GM12878 (cell line): ENCODE measurements around the gene ATP6AP2. TPM values are rescaled to one million over a fixed set of nuclear protein-coding genes. Genes with fewer than 3 reads are reported as not detected.

Source experiments
- ATAC-seq: fragments of 200-7000 bp; cut with Tn5 transposase; 3 replicates; pipeline ENCODE4 v1.9.1; 2020; ENCODE audit warnings: mild to moderate bottlenecking, moderate library complexity
- BruUV-seq: library from RNA; stranded (reverse); fragments of 400-500 nt; replicated peaks from 2 replicates; lab custom pipeline; 2021; lab: Mats Ljungman, UMichigan
- CTCF ChIA-PET: fragments of 300-600 bp; sonication (Branson Sonifier 250); formaldehyde crosslinking; extraction: SDS; loops from one replicate; lab custom pipeline; 2021; ENCODE audit warnings: inconsistent platforms; lab: Yijun Ruan, JAX
- POLR2A ChIA-PET: fragments of 350-600 bp; formaldehyde crosslinking; extraction: SDS; loops from one replicate; lab custom pipeline; 2021; ENCODE audit warnings: inconsistent platforms; lab: Charles Lee
- RAD21 ChIA-PET: fragments of 300-600 bp; sonication (Branson Sonifier 250); formaldehyde crosslinking; loops from one replicate; lab custom pipeline; 2023; ENCODE audit warnings: antibody characterized with exemption; ENCODE audit not compliant: unreplicated experiment; lab: Charles Lee
- SMC1A ChIA-PET: fragments of 300-600 bp; sonication (Branson Sonifier 250); formaldehyde crosslinking; loops from one replicate; lab custom pipeline; 2023; ENCODE audit not compliant: unreplicated experiment, uncharacterized antibody; lab: Charles Lee
- DNase-seq: peaks from one replicate; pipeline ENCODE4 v3.0.0-alpha.2; 2011; ENCODE audit warnings: low read depth, low spot score
- FAIRE-seq: peaks from 3 replicates; lab custom pipeline; 2011; peaks lifted over from hg19 to GRCh38; lab: Jason Lieb, UNC
- H2AFZ ChIP-seq: 2 replicates; pipeline ENCODE4 v1.6.0; 2011; ENCODE audit warnings: low read depth, low read length, control low read depth; ENCODE audit not compliant: control insufficient read depth
- H3K27ac ChIP-seq: 2 replicates; pipeline ENCODE4 v1.5.1; 2011; ENCODE audit warnings: control low read depth; ENCODE audit not compliant: control insufficient read depth, insufficient read depth
- H3K27me3 ChIP-seq, 2 experiments: replicated peaks in 1 of 2; 2 replicates each; pipeline versions ENCODE4 v1.6.0 to v1.6.1; 2011; ENCODE audit warnings: low read length in 1 of 2; ENCODE audit not compliant: control insufficient read depth in 2 of 2, insufficient read depth in 2 of 2
- H3K36me3 ChIP-seq, 2 experiments: 2 replicates each; pipeline ENCODE4 v1.5.1; 2011; ENCODE audit warnings: low read length in 1 of 2; ENCODE audit not compliant: control insufficient read depth in 2 of 2, insufficient read depth in 2 of 2
- H3K4me1 ChIP-seq: 2 replicates; pipeline ENCODE4 v1.6.1; 2011; ENCODE audit warnings: mild to moderate bottlenecking, low read length, moderate library complexity, mixed read lengths; ENCODE audit not compliant: control insufficient read depth, insufficient read depth
- H3K4me2 ChIP-seq: 2 replicates; pipeline ENCODE4 v1.6.0; 2011; ENCODE audit warnings: control low read depth; ENCODE audit not compliant: control insufficient read depth, insufficient read depth
- H3K4me3 ChIP-seq: fragments of 200-600 bp; sonication (generic); 2 replicates; pipeline ENCODE4 v1.5.1; 2016
- H3K79me2 ChIP-seq: 2 replicates; pipeline ENCODE4 v1.6.0; 2011; ENCODE audit warnings: low read length; ENCODE audit not compliant: control insufficient read depth, insufficient read depth
- H3K9ac ChIP-seq: 2 replicates; pipeline ENCODE4 v1.8.0; 2011; ENCODE audit warnings: low read length, control low read depth, mixed read lengths; ENCODE audit not compliant: control insufficient read depth, insufficient read depth
- H3K9me3 ChIP-seq: replicated peaks from 3 replicates; pipeline ENCODE4 v1.5.1; 2011; ENCODE audit warnings: mild to moderate bottlenecking, low read length; ENCODE audit not compliant: control insufficient read depth, insufficient read depth
- H4K20me1 ChIP-seq: 2 replicates; pipeline ENCODE4 v1.6.0; 2011; ENCODE audit not compliant: control insufficient read depth, insufficient read depth
- CBX3 ChIP-seq: fragments of 200-600 bp; sonication (generic); IDR thresholded peaks from 2 replicates; pipeline ENCODE4 v1.6.1; 2016; ENCODE audit warnings: low read depth, borderline replicate concordance
- CEBPB ChIP-seq, 2 experiments: fragments of 150-350 bp in 1 of 2; IDR thresholded peaks; 2 replicates each; pipeline ENCODE4 v1.6.1; 2012 to 2014; ENCODE audit warnings: low read depth in 2 of 2, low read length in 2 of 2, borderline replicate concordance in 1 of 2, inconsistent platforms in 1 of 2
- ELK1 ChIP-seq: IDR thresholded peaks from 2 replicates; pipeline ENCODE4 v1.6.1; 2012; ENCODE audit warnings: low read depth, low read length, improper control_type of control experiment
- KAT2A ChIP-seq: conservative IDR thresholded peaks from 2 replicates; pipeline ENCODE4 v1.6.1; 2011; ENCODE audit warnings: low read depth, low read length; ENCODE audit not compliant: control insufficient read depth
- KLF5 ChIP-seq: fragments of 450-650 bp; IDR thresholded peaks from 2 replicates; pipeline ENCODE4 v1.6.1; 2014; ENCODE audit warnings: mild to moderate bottlenecking; ENCODE audit not compliant: partially characterized antibody
- NFYB ChIP-seq: IDR thresholded peaks from 2 replicates; pipeline ENCODE4 v1.6.1; 2011; ENCODE audit warnings: low read depth, mild to moderate bottlenecking, low read length, improper control_type of control experiment, moderate library complexity; ENCODE audit not compliant: insufficient read depth
- RAD21 ChIP-seq: IDR thresholded peaks from 2 replicates; pipeline ENCODE4 v1.6.1; 2011; ENCODE audit warnings: mild to moderate bottlenecking, low read depth, low read length, moderate library complexity; ENCODE audit not compliant: insufficient read depth
- RFX5 ChIP-seq: IDR thresholded peaks from 2 replicates; pipeline ENCODE4 v1.6.1; 2011; ENCODE audit warnings: low read depth, low read length, improper control_type of control experiment
- RUNX3 ChIP-seq: IDR thresholded peaks from 2 replicates; pipeline ENCODE4 v1.6.1; 2012; ENCODE audit warnings: low read length, inconsistent platforms
- SPI1 ChIP-seq: IDR thresholded peaks from 2 replicates; pipeline ENCODE4 v1.6.1; 2011; ENCODE audit warnings: low read depth, mild to moderate bottlenecking, low read length, moderate library complexity, borderline replicate concordance; ENCODE audit not compliant: insufficient read depth
- ZNF384 ChIP-seq: IDR thresholded peaks from 2 replicates; pipeline ENCODE4 v1.6.1; 2012; ENCODE audit warnings: low read depth, mild to moderate bottlenecking, low read length, improper control_type of control experiment, borderline replicate concordance
- WGBS: methylation state at CpG from one replicate; pipeline ENCODE4 v1.1.6; 2016; ENCODE audit warnings: low lambda C conversion rate; ENCODE audit not compliant: insufficient replicate concordance, insufficient coverage; ENCODE audit errors: missing lambda C conversion rate; 5-methylcytosine and 5-hydroxymethylcytosine counted together
- in situ Hi-C: fragments of 300-500 bp; cut with MboI; formaldehyde crosslinking; loops from 9 replicates; pipeline ENCODE4 v1.14.3; 2018; ENCODE audit warnings: mixed read lengths
- intact Hi-C: fragments of 100-400 bp; cut with micrococcal nuclease; formaldehyde crosslinking; loops from one replicate; pipeline ENCODE4 v1.14.2; 2022; ENCODE audit not compliant: unreplicated experiment
- polyA plus RNA-seq, 11 experiments: library from polyadenylated mRNA; depleted of rRNA in 4 of 11; unstranded in 6 of 11; stranded (reverse) in 5 of 11; fragments of >200 nt; fragmentation: Nextera tagmentation in 4 of 11; fragmentation: Illumina TruSeq in 1 of 11; extraction: Ambion mirVana in 4 of 11; extraction: Trizol in 1 of 11; gene quantifications; 1 replicate in 1 of 11; 2 replicates in 10 of 11; pipeline versions ENCODE4 v1.2.1 to v1.2.3, GENCODE V29; 2011 to 2016; ENCODE audit warnings: inconsistent platforms in 2 of 11, missing spikeins in 2 of 11, low read depth in 1 of 11
- total RNA-seq, 4 experiments: library from RNA; depleted of rRNA in 3 of 4; stranded (reverse); fragments of >200 nt in 3 of 4; fragmentation: Illumina TruSeq in 1 of 4; extraction: Trizol in 1 of 4; gene quantifications; 2 replicates each; pipeline versions ENCODE4 v1.2.1 to v1.2.3, GENCODE V29; 2013 to 2021
- TF ChIP-seq, protein P1 (sequence below): fragments of 450-650 bp; IDR thresholded peaks from 2 replicates; pipeline ENCODE4 v1.6.1; 2018; ENCODE audit warnings: mild to moderate bottlenecking, low read depth, moderate library complexity; ENCODE audit not compliant: partially characterized antibody
- TF ChIP-seq, protein P2 (sequence below): fragments of 450-650 bp; IDR thresholded peaks from 2 replicates; pipeline ENCODE4 v1.6.1; 2016; ENCODE audit warnings: mild to moderate bottlenecking, moderate library complexity, borderline replicate concordance

ATP6AP2 gene
- total and polyA plus RNA-seq, 10 of the 15 experiments (the other 5 are each of a cell fraction or from before 2014, with no cell fraction given) = 36.3 to 141 (median 56.0) TPM

- TF ChIP-seq, protein P1, sequence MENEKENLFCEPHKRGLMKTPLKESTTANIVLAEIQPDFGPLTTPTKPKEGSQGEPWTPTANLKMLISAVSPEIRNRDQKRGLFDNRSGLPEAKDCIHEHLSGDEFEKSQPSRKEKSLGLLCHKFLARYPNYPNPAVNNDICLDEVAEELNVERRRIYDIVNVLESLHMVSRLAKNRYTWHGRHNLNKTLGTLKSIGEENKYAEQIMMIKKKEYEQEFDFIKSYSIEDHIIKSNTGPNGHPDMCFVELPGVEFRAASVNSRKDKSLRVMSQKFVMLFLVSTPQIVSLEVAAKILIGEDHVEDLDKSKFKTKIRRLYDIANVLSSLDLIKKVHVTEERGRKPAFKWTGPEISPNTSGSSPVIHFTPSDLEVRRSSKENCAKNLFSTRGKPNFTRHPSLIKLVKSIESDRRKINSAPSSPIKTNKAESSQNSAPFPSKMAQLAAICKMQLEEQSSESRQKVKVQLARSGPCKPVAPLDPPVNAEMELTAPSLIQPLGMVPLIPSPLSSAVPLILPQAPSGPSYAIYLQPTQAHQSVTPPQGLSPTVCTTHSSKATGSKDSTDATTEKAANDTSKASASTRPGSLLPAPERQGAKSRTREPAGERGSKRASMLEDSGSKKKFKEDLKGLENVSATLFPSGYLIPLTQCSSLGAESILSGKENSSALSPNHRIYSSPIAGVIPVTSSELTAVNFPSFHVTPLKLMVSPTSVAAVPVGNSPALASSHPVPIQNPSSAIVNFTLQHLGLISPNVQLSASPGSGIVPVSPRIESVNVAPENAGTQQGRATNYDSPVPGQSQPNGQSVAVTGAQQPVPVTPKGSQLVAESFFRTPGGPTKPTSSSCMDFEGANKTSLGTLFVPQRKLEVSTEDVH = no peak
Observed at GRCh38 chrX:40531056-40531826, 49.5 kb upstream of the ATP6AP2 start (continued).

DNA sequence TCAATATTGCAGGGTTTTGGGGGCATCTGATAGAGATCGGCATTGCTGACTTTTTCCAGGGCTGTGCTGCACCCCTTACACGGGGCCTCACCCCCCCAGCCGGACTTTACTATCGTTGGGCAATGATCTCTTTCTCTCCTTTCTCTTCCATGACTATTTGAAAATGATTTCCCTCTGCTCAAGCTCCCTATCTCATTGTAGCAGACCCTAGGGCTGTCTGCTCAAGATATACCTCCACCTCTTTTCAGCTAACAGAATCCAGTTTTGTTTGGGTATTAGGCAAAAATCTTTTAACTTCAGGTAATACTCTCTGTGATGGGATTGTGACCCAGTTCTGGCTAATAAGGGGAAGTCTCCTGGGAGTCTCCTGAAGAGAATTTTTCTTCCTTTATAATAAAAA, 43.5 kb upstream of the ATP6AP2 start:
- WGBS = 51% methylated on average over 4 of the region's 4 CpGs
- Histone ChIP-seq H3K4me2 (no peak overlapping the region), H3K36me3 (no peaks in the 10 kb centered on the region), H3K4me1 (peaks cover 11% of the 10 kb centered on the region), H3K27ac (no peak overlapping the region), H3K9ac (no peak overlapping the region), H2AFZ (no peak overlapping the region), H3K9me3 (peaks cover 6% of the 10 kb centered on the region; the same call in 1 of the 3 replicates), H4K20me1 (no peaks in the 10 kb centered on the region), H3K4me3 (no peak overlapping the region), H3K27me3 (peaks cover 0 to 2% of the 10 kb centered on the region in 2 experiments; a peak in 2 of 4 replicates), H3K79me2 (no peaks in the 10 kb centered on the region)
- ChIA-PET CTCF (no interaction called here), SMC1A (no interaction called here), POLR2A (no interaction called here), RAD21 (no interaction called here)
- FAIRE-seq = no peak
- ATAC-seq = no peak
- intact Hi-C loops = no loop called here
- in situ Hi-C loops = no loop called here
- DNase-seq = no peak
- no TSS peak for BruUV-seq
- TF ChIP-seq CEBPB (IDR thresholded peaks at IDR 0.05; ENCODE audit: borderline replicate concordance in 1 of 2, low read depth in 2 of 2, low read length in 2 of 2) (no peak), ELK1 (no peak), ZNF384 (no peak), RAD21 (no peak), SPI1 (no peak), RUNX3 (no peak), KLF5 (no peak), NFYB (no peak), RFX5 (no peak), CBX3 (no peak), KAT2A (no peak)
- TF ChIP-seq, protein P2, sequence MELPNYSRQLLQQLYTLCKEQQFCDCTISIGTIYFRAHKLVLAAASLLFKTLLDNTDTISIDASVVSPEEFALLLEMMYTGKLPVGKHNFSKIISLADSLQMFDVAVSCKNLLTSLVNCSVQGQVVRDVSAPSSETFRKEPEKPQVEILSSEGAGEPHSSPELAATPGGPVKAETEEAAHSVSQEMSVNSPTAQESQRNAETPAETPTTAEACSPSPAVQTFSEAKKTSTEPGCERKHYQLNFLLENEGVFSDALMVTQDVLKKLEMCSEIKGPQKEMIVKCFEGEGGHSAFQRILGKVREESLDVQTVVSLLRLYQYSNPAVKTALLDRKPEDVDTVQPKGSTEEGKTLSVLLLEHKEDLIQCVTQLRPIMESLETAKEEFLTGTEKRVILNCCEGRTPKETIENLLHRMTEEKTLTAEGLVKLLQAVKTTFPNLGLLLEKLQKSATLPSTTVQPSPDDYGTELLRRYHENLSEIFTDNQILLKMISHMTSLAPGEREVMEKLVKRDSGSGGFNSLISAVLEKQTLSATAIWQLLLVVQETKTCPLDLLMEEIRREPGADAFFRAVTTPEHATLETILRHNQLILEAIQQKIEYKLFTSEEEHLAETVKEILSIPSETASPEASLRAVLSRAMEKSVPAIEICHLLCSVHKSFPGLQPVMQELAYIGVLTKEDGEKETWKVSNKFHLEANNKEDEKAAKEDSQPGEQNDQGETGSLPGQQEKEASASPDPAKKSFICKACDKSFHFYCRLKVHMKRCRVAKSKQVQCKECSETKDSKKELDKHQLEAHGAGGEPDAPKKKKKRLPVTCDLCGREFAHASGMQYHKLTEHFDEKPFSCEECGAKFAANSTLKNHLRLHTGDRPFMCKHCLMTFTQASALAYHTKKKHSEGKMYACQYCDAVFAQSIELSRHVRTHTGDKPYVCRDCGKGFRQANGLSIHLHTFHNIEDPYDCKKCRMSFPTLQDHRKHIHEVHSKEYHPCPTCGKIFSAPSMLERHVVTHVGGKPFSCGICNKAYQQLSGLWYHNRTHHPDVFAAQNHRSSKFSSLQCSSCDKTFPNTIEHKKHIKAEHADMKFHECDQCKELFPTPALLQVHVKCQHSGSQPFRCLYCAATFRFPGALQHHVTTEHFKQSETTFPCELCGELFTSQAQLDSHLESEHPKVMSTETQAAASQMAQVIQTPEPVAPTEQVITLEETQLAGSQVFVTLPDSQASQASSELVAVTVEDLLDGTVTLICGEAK = no peak
